Activated CD4-positive, alpha-beta T cell treated with anti-CD3 and anti-CD28 coated beads, Interleukin-2, amount 10 ng/mL, durations not matched to agents 24 days and 14 days (primary cell): ENCODE results near the gene PTDSS2. TPM values are rescaled to one million over a fixed set of nuclear protein-coding genes. Genes with fewer than 3 reads are reported as not detected.
A peak's percentile ranks its signal among the peaks of the same experiment; 100 is the strongest.

Source experiments
- DNase-seq: peaks from one replicate; pipeline ENCODE4 v3.0.0; 2022
- H3K27ac Mint-ChIP-seq: one replicate; pipeline ENCODE4 v1.8.0; 2022; ENCODE audit warnings: mild to moderate bottlenecking, mixed read lengths
- H3K27me3 Mint-ChIP-seq: one replicate; pipeline ENCODE4 v1.8.0; 2022; ENCODE audit warnings: mixed read lengths
- H3K36me3 Mint-ChIP-seq: one replicate; pipeline ENCODE4 v1.8.0; 2022; ENCODE audit warnings: low read depth, mild to moderate bottlenecking, mixed read lengths
- H3K4me1 Mint-ChIP-seq: one replicate; pipeline ENCODE4 v1.8.0; 2021; ENCODE audit warnings: mixed read lengths
- H3K4me3 Mint-ChIP-seq: one replicate; pipeline ENCODE4 v1.8.0; 2022; ENCODE audit warnings: mild to moderate bottlenecking, moderate library complexity, mixed read lengths
- H3K9me3 Mint-ChIP-seq: one replicate; pipeline ENCODE4 v1.8.0; 2021; ENCODE audit warnings: mixed read lengths
- intact Hi-C: fragments of 100-400 bp; cut with micrococcal nuclease; formaldehyde crosslinking; loops from one replicate; pipeline ENCODE4 v1.15.1; 2023
- total RNA-seq: library from RNA; stranded (reverse); gene quantifications from 2 replicates; pipeline ENCODE4 v1.2.3, GENCODE V29; 2022

PTDSS2 gene
- total RNA-seq, 1 donor from 2014 or later: 31.0 TPM

- no peak overlapping the region for H3K4me3 Mint-ChIP-seq
- H3K9me3 Mint-ChIP-seq: no peaks in the 10 kb centered on the region
- H3K4me1 Mint-ChIP-seq: no peaks in the 10 kb centered on the region
- intact Hi-C loops: no loop called here
- H3K27ac Mint-ChIP-seq: no peak overlapping the region
- H3K36me3 Mint-ChIP-seq: peaks cover 7% of the 10 kb centered on the region
- DNase-seq: no peak
- no peaks in the 10 kb centered on the region for H3K27me3 Mint-ChIP-seq
Observed at GRCh38 chr11:487571-488021, 37.5 kb downstream of the PTDSS2 start.

GRCh38 chr11:488062-488461 is 38.0 kb downstream of the PTDSS2 start:
- intact Hi-C loops: no loop called here
- Mint-ChIP-seq H3K4me1 (no peaks in the 10 kb centered on the region), H3K36me3 (peaks cover 7% of the 10 kb centered on the region), H3K9me3 (no peaks in the 10 kb centered on the region), H3K27me3 (no peaks in the 10 kb centered on the region), H3K4me3 (no peak overlapping the region), H3K27ac (no peak overlapping the region)
- DNase-seq: no peak

DNA sequence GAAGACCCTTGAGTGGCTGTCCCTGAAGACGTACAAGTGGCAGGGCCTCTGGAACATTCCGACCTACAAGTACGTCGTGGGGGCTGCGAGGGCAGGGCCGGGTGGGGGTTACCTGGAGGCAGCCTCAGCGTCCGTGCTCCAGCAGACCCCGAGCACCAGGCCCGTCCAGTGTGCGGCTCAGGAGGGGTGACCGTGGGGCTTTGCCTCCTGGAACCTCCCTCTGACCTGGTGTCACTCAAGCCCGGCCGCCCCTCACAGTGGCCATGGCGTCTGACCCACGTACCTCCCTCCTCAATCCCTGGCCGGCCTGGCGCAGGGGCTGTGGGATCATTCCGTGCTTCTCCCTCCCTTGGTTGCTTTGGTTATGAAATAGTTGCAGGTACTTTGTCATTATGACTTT is 38.5 kb downstream of the PTDSS2 start:
- no peaks in the 10 kb centered on the region for H3K27me3 Mint-ChIP-seq
- H3K9me3 Mint-ChIP-seq: no peaks in the 10 kb centered on the region
- intact Hi-C loops: no loop called here
- H3K27ac Mint-ChIP-seq: no peak overlapping the region
- H3K4me1 Mint-ChIP-seq: no peaks in the 10 kb centered on the region
- no peak overlapping the region for H3K4me3 Mint-ChIP-seq
- H3K36me3 Mint-ChIP-seq: peaks cover 7% of the 10 kb centered on the region
- DNase-seq: no peak

- DNase-seq: no peak
- Mint-ChIP-seq H3K36me3 (peaks cover 7% of the 10 kb centered on the region), H3K27ac (no peak overlapping the region), H3K27me3 (no peaks in the 10 kb centered on the region), H3K4me3 (no peak overlapping the region), H3K4me1 (no peaks in the 10 kb centered on the region), H3K9me3 (no peaks in the 10 kb centered on the region)
- intact Hi-C loops: no loop called here
Observed at GRCh38 chr11:488992-489391, 38.9 kb downstream of the PTDSS2 start.

GRCh38 chr11:489610-490185 is 39.6 kb downstream of the PTDSS2 start:
- Mint-ChIP-seq H3K27ac (no peak overlapping the region), H3K9me3 (no peaks in the 10 kb centered on the region), H3K4me3 (no peak overlapping the region), H3K4me1 (no peaks in the 10 kb centered on the region), H3K36me3 (peaks cover 9% of the 10 kb centered on the region), H3K27me3 (no peaks in the 10 kb centered on the region)
- no peak for DNase-seq
- intact Hi-C loops: no loop called here

- H3K4me1 Mint-ChIP-seq: no peaks in the 10 kb centered on the region
- no peak overlapping the region for H3K4me3 Mint-ChIP-seq
- DNase-seq: no peak
- H3K27me3 Mint-ChIP-seq: no peaks in the 10 kb centered on the region
- no peaks in the 10 kb centered on the region for H3K9me3 Mint-ChIP-seq
- H3K27ac Mint-ChIP-seq: no peak overlapping the region
- H3K36me3 Mint-ChIP-seq: peaks cover 13% of the 10 kb centered on the region
- intact Hi-C loops: no loop called here
Observed at GRCh38 chr11:490186-490929, 40.3 kb downstream of the PTDSS2 start.

DNA sequence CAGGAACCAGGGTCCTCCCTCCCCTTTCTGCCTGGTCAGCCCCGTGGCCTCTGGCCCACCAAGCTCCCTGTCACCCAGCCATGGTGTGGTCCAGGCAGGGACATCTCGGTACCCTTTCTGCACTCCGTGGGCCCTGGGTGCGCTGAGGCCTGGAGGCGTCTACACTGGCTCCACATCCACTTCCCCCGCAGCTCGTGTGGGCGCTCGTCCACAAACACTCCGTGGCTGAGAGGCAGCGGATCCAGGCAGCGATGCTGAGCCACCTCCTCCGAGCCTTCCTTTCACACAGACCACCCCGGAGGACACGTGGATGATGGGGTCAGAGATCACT is 40.8 kb downstream of the PTDSS2 start:
- no peaks in the 10 kb centered on the region for H3K9me3 Mint-ChIP-seq
- intact Hi-C loops: no loop called here
- no peak overlapping the region for H3K4me3 Mint-ChIP-seq
- no peaks in the 10 kb centered on the region for H3K27me3 Mint-ChIP-seq
- peaks cover 2% of the 10 kb centered on the region for H3K4me1 Mint-ChIP-seq
- H3K36me3 Mint-ChIP-seq: peaks cover 14% of the 10 kb centered on the region
- no peak overlapping the region for H3K27ac Mint-ChIP-seq
- DNase-seq: no peak

DNA sequence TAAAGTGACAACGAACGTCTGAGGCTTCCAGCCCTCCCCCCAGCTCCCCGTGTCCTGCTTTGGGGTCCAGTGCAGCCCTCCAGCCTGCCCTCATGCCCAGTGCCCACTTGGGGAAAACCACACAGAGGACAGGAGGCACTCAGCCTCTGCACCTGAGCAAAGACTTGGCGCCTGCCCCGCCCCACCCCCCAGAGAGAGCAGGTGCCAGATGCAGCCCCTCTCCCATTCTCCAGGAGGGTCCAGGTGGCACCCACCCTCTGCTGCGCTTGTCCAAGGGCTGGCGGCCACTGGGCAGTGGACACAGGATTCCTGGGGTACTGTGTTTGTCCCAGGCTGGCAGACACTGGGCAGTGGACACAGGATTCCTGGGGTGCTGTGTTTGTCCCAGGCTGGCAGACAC is 41.3 kb downstream of the PTDSS2 start:
- intact Hi-C loops: no loop called here
- H3K27ac Mint-ChIP-seq: no peak overlapping the region
- H3K36me3 Mint-ChIP-seq: peaks cover 17% of the 10 kb centered on the region
- DNase-seq: no peak
- no peaks in the 10 kb centered on the region for H3K9me3 Mint-ChIP-seq
- H3K27me3 Mint-ChIP-seq: no peaks in the 10 kb centered on the region
- peaks cover 2% of the 10 kb centered on the region for H3K4me1 Mint-ChIP-seq
- no peak overlapping the region for H3K4me3 Mint-ChIP-seq

DNA sequence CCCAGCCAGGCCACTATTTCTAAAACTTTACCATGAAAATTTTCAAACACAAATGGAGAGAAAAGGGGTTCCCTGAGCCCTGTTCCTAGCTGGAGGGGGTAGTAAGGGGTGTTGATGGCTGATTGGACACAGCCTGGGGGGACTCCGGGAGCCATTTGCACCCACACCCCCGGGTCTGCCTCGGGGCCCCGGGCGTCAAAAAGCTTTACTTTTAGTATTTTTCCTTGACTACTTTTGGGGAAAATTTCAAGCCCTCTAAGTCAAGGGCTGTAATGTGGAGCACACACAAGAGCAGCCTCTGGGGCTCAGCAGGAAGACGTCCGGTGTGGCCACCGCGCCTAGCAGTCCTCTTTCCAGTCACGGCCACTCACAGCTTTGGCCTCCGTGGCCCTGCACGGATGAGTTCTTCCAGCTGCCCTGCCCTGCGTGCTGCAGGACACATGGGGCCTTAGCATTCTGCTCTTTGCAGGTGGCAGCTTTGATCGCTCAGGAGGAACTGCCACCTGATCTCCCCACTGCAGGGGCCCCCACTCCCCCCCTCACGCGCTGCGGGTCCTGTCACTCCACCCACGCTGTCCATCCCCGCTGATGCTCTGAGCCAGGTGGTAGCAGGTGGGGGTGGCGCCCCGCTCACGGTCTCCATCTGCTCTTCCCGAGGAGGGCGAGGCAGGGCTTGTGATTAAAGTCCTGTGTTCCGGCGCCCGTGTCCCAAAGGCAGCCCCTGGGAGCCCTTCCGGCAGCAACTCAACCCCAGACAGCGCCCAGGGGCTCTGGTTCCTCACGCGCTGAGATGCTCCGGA is 42.5 kb downstream of the PTDSS2 start:
- Mint-ChIP-seq H3K27ac (no peak overlapping the region), H3K36me3 (peaks cover 27% of the 10 kb centered on the region), H3K4me3 (no peak overlapping the region), H3K27me3 (no peaks in the 10 kb centered on the region), H3K9me3 (no peaks in the 10 kb centered on the region), H3K4me1 (peaks cover 5% of the 10 kb centered on the region)
- intact Hi-C loops: no loop called here
- DNase-seq: no peak

DNA sequence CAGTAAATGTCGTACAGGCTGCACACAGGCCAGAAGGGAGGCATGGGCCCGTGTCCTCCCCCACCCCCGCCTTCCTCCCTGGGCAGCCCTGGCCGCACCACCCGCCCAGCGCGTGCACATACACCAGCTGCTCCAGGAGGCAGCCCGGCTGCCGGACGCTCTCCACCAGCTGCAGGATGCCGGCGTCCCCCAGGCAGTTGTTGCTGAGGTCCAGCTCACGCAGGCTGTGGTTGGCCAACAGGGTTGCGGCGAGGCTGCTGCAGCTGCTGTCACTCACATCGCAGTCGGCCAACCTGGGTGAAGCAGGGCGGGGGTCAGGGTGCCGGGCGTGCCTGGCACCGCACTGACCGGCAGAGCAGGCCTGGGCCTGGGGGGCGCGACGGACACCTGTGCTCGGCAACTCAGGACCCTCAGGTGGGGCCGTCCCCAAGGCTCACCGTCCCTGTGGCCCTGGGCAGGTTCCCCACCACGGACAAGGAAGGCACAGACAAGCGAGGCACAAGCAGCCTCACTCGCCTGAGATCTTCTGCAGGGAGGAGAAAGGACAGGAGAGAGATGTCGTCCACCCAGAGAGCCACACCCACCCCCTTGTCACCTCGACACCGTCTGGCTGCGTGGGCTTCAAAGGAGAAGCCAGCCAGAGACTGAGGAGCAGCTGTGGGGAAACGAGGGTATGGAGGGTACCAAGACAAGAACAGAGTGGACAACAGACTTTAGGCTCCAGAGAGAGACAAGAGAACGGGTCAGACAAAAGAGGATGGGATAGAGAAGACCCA is 44.9 kb downstream of the PTDSS2 start:
- H3K27ac Mint-ChIP-seq: no peak overlapping the region
- H3K9me3 Mint-ChIP-seq: no peaks in the 10 kb centered on the region
- peaks cover 42% of the 10 kb centered on the region for H3K36me3 Mint-ChIP-seq
- peaks cover 5% of the 10 kb centered on the region for H3K4me1 Mint-ChIP-seq
- no peak overlapping the region for H3K4me3 Mint-ChIP-seq
- intact Hi-C loops: no loop called here
- H3K27me3 Mint-ChIP-seq: no peaks in the 10 kb centered on the region
- no peak for DNase-seq

DNA sequence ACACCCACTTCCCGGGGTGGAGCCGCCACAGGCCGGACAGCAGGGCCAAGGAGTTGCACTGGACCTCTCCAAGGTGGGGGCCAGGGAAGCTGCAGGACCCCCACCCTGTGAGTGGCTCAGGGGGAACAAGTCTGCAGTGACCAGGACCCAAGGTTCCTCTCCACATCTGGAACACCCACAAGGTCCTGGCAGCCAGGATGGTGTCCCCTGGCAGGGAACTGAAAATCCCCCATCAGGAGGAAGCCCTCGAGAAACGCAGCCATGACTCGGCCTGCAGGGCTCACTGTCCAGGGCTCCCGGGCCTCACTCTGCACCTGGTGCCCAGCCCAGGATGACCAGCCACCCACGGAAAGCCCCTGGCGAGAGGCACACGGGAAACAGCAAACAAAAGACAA is 45.5 kb downstream of the PTDSS2 start:
- H3K27me3 Mint-ChIP-seq: no peaks in the 10 kb centered on the region
- H3K36me3 Mint-ChIP-seq: peaks cover 44% of the 10 kb centered on the region
- H3K4me3 Mint-ChIP-seq: no peak overlapping the region

GRCh38 chr11:496834-497564 is 46.9 kb downstream of the PTDSS2 start:
- intact Hi-C loops: no loop called here
- peaks cover 7% of the 10 kb centered on the region for H3K4me1 Mint-ChIP-seq
- peak overlapping the region; percentile 9 for H3K27ac Mint-ChIP-seq
- H3K36me3 Mint-ChIP-seq: peaks cover 49% of the 10 kb centered on the region
- DNase-seq: no peak
- H3K9me3 Mint-ChIP-seq: no peaks in the 10 kb centered on the region
- H3K27me3 Mint-ChIP-seq: no peaks in the 10 kb centered on the region
- no peak overlapping the region for H3K4me3 Mint-ChIP-seq

More for the DNA sequence above, 45.5 kb downstream of the PTDSS2 start:
- Mint-ChIP-seq H3K27ac (no peak overlapping the region), H3K4me1 (peaks cover 5% of the 10 kb centered on the region), H3K9me3 (no peaks in the 10 kb centered on the region)
- no peak for DNase-seq
- intact Hi-C loops: no loop called here

DNA sequence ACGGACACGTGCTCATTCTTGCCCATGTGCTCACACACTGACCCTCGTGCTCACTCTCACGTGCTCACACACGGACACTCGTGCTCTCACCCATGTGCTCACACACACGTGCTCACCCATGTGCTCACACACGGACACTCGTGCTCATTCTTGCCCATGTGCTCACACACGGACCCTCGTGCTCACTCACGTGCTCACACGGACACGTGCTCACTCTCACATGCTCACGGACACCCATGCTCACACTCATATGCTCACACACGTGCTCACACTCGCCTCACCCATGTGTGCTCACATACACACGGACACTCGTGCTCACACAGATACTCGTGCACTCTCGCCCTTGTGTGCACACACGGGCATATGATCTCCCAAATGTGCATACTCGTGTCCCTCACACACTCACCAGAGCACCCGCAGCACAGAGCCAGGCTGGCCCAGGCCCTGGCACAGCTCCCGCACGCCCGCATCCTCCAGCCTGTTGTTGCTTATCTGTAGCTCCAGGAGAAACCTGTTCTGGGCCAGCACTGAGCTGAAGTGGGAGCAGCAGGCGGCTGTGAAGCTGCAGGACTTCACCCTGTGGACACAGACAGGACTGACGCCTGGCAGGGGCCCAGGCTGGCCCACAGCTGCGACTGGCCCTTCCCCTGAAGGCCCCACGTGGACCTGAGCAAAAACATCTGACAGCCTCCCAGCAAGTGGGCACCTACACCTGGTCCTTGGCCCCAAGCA is 47.7 kb downstream of the PTDSS2 start:
- H3K36me3 Mint-ChIP-seq: peaks cover 47% of the 10 kb centered on the region
- intact Hi-C loops: no loop called here

More for the DNA sequence above, 47.7 kb downstream of the PTDSS2 start:
- Mint-ChIP-seq H3K9me3 (no peaks in the 10 kb centered on the region), H3K4me3 (no peak overlapping the region), H3K27me3 (no peaks in the 10 kb centered on the region), H3K4me1 (peaks cover 7% of the 10 kb centered on the region), H3K27ac (no peak overlapping the region)
- DNase-seq: no peak
